ENCODE results near the gene KIF21A.

KIF21A gene

DNA sequence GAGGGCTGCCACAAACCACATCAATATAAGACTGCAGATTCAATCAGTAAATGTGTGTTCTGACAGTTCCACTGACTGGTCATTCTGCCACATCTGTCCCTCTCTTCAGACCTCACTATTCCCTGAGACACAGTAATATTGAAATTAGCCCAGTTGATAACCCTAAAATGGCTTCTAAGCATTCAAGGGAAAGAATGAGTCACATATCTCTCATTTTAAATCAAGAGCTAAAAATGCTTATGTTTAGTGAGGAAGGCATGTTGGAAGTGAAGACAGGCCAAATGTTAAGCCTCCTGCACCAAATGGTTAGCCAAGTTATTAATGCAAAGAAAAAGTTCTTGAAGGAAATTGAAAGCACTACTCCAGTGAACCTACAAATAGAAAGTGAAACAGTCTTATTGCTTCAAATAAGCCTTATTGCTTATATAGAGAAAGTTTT is 24.5 kb upstream of the KIF21A start:
- POLR2A ChIA-PET (ENCODE audit: low non-redundant PET) = no interaction called here
- no peak overlapping the region for H3K27ac ChIP-seq
- TF ChIP-seq, protein P1, sequence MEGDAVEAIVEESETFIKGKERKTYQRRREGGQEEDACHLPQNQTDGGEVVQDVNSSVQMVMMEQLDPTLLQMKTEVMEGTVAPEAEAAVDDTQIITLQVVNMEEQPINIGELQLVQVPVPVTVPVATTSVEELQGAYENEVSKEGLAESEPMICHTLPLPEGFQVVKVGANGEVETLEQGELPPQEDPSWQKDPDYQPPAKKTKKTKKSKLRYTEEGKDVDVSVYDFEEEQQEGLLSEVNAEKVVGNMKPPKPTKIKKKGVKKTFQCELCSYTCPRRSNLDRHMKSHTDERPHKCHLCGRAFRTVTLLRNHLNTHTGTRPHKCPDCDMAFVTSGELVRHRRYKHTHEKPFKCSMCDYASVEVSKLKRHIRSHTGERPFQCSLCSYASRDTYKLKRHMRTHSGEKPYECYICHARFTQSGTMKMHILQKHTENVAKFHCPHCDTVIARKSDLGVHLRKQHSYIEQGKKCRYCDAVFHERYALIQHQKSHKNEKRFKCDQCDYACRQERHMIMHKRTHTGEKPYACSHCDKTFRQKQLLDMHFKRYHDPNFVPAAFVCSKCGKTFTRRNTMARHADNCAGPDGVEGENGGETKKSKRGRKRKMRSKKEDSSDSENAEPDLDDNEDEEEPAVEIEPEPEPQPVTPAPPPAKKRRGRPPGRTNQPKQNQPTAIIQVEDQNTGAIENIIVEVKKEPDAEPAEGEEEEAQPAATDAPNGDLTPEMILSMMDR (conservative IDR thresholded peaks at IDR 0.05; ENCODE audit: low read depth) = no peak
- CTCF ChIA-PET = no interaction called here
- DNase-seq (ENCODE audit: low spot score) = no peak

DNA sequence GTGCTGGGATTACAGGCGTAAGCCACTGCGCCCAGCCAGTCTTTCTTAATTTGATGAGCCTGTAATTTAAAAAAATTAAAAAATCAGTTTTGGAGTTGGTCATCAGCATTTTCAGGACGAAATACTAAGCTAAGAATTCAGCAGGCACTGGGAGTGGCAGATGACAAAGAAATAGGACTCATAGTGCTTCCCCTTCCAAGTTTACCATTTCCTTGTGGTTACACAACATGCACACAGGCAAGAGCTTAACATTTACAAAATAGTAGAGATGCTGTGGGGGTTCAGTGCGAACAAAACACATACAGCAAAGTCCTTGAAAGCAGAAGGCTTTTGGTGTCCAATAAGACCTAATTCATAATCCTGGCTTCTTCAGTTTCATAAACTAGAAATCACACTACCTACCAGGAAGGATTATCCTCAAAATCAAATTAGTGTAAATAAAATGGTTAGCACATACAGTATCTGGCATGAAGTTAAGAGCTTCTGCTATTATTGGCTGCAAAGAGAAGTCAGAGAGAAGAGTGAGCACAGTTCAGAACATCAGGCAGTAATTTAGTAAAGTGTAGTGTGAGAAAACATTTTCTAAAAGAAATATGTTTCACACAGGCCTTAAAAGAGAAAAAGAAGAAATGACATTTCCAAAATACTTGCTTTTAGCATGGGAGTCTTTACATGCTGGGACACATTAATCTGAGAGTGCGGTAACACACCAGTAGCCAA is 22.2 kb upstream of the KIF21A start:
- ChIA-PET POLR2A (ENCODE audit: low non-redundant PET) (no interaction called here), CTCF (no interaction called here)
- no peak for DNase-seq (ENCODE audit: low spot score)
- TF ChIP-seq, protein P1 (conservative IDR thresholded peaks at IDR 0.05; ENCODE audit: low read depth) = no peak
- H3K27ac ChIP-seq = no peak overlapping the region

DNA sequence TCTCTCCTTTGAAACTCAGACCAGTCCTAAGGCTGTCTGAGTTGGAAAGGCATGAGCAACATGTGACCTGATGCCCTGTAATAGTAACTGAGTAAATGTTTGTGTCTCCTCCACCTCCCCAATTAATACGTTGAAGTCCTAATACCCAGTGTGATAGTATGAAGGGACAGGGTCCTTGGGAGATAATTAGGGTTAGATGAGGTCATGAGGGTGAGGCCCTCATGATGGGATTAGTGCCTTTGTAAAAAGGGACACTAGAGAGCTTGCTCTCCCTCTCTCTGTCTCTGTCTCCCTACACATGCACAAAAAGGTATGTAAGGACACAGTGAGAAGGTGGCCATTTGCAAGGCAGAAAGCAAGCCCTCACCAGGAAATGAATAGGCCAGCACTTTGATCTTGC is 18.1 kb upstream of the KIF21A start:
- TF ChIP-seq, protein P1 (conservative IDR thresholded peaks at IDR 0.05; ENCODE audit: low read depth) = no peak
- POLR2A ChIA-PET (ENCODE audit: low non-redundant PET) = no interaction called here
- CTCF ChIA-PET = no interaction called here
- no peak overlapping the region for H3K27ac ChIP-seq
- DNase-seq (ENCODE audit: low spot score) = no peak

DNA sequence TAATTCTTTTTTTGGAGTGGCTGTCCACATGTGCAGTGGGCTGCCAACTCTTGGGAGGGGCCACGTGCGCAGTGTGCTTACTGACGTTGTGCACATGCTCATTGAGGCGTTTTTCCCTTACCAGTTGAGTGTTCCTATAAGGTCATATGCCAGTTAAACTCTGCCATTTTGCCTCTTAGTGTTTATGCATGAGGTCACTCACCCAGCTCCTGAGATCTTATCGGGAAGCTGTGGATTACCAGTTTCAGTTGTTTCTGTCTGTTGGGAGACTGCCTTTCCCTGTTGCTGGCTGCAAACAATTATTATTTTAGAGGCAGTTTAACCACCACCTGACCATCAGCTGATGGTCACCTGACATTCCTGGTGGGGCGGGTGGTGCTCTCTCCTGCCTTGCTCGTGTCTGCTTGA is 16.1 kb upstream of the KIF21A start:
- TF ChIP-seq, protein P1 (conservative IDR thresholded peaks at IDR 0.05; ENCODE audit: low read depth) = no peak

DNA sequence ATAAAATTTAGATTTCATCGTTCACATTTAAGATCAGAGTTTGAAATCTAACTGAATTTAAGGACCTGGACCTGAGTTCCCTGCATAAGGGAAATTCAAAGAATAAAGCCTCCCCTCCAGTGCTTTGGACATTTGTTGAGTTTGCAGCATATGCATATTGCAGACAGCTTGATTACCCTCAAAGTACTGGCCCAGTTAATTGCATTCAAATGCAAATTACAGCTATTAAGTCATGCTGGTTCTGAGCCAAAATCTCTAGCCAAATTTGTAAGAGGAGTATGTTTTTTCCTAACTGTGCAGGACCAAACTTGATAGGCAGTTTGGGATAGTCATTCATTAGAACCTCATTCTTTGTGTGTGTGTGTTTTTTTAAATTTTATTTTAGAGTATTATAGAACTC is 9.1 kb upstream of the KIF21A start:
- ChIA-PET CTCF (interaction anchor here (0.7 to 0.9 kb wide), 3 partner anchors 132 to 1024 kb away, joined by 3 to 5 read pairs (median 3); no protein-coding TSS in a partner anchor), POLR2A (ENCODE audit: low non-redundant PET) (no interaction called here)
- TF ChIP-seq, protein P1 (conservative IDR thresholded peaks at IDR 0.05; ENCODE audit: low read depth) = no peak
- no peak for DNase-seq (ENCODE audit: low spot score)
- H3K27ac ChIP-seq = no peak overlapping the region

More for the DNA sequence above, 16.1 kb upstream of the KIF21A start:
- no peak overlapping the region for H3K27ac ChIP-seq
- POLR2A ChIA-PET (ENCODE audit: low non-redundant PET) = no interaction called here
- CTCF ChIA-PET = no interaction called here
- DNase-seq (ENCODE audit: low spot score) = no peak

DNA sequence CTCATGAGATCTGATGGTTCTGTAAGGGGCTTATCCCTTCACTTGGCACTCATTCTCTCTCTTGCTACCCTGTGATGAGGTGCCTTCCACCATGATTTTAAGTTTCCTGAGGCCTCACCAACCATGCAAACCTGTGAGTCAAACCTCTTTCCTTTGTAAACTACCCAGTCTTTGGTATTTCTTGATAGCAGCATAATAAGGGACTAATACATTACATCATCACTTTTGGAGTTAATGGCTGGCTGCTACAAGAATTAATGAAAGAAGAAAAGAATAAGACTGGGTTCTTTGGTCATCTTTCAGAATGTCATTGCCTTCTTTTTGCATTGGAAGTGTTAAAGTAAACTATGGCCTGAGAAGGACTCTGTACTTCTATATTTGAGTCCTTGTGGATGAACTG is 5.1 kb upstream of the KIF21A start:
- DNase-seq (ENCODE audit: low spot score) = no peak
- H3K27ac ChIP-seq = no peak overlapping the region
- CTCF ChIA-PET = no interaction called here
- POLR2A ChIA-PET (ENCODE audit: low non-redundant PET) = no interaction called here
- TF ChIP-seq, protein P1 (conservative IDR thresholded peaks at IDR 0.05; ENCODE audit: low read depth) = no peak

Measured in RWPE1 (cell line).